ENCODE measurements around the gene CLDN14.

The CLDN14 gene

GRCh38 chr21:36451506-36451905, 28.4 kb downstream of the CLDN14 start:
- Mint-ChIP-seq H3K27ac (no peak overlapping the region), H3K36me3 (ENCODE audit: low read depth) (peaks cover 4% of the 10 kb centered on the region), H3K4me1 (peaks cover 32% of the 10 kb centered on the region), H3K9me3 (no peaks in the 10 kb centered on the region), H3K4me3 (no peak overlapping the region), H3K27me3 (ENCODE audit: low read depth, poor library complexity) (peaks cover 4% of the 10 kb centered on the region)
- DNase-seq, result no peak
- TF ChIP-seq CTCF (IDR thresholded peaks at IDR 0.05), result no peak

GRCh38 chr21:36450511-36450910, 29.4 kb downstream of the CLDN14 start:
- Mint-ChIP-seq H3K9me3 (no peaks in the 10 kb centered on the region), H3K4me3 (no peak overlapping the region)

GRCh38 chr21:36446301-36446700, 33.6 kb downstream of the CLDN14 start:
- H3K27ac Mint-ChIP-seq, result no peak overlapping the region
- no peak for DNase-seq

More at GRCh38 chr21:36450511-36450910, 29.4 kb downstream of the CLDN14 start:
- TF ChIP-seq CTCF (IDR thresholded peaks at IDR 0.05), result no peak
- Mint-ChIP-seq H3K36me3 (ENCODE audit: low read depth) (peaks cover 4% of the 10 kb centered on the region), H3K27ac (no peak overlapping the region), H3K27me3 (ENCODE audit: low read depth, poor library complexity) (peaks cover 4% of the 10 kb centered on the region), H3K4me1 (peaks cover 32% of the 10 kb centered on the region)
- DNase-seq, result no peak

GRCh38 chr21:36441715-36442114, 38.2 kb downstream of the CLDN14 start:
- Mint-ChIP-seq H3K9me3 (peaks cover 10% of the 10 kb centered on the region), H3K4me3 (no peak overlapping the region), H3K4me1 (peaks cover 6% of the 10 kb centered on the region), H3K36me3 (ENCODE audit: low read depth) (no peaks in the 10 kb centered on the region), H3K27ac (no peak overlapping the region), H3K27me3 (ENCODE audit: low read depth, poor library complexity) (peaks cover 10% of the 10 kb centered on the region)
- DNase-seq, result no peak
- no peak for TF ChIP-seq CTCF (IDR thresholded peaks at IDR 0.05)

More at GRCh38 chr21:36446301-36446700, 33.6 kb downstream of the CLDN14 start:
- H3K27me3 Mint-ChIP-seq (ENCODE audit: low read depth, poor library complexity), result peaks cover 9% of the 10 kb centered on the region
- peaks cover 11% of the 10 kb centered on the region for H3K4me1 Mint-ChIP-seq
- TF ChIP-seq CTCF (IDR thresholded peaks at IDR 0.05), result no peak
- no peaks in the 10 kb centered on the region for H3K36me3 Mint-ChIP-seq (ENCODE audit: low read depth)
- H3K9me3 Mint-ChIP-seq, result no peaks in the 10 kb centered on the region
- no peak overlapping the region for H3K4me3 Mint-ChIP-seq

GRCh38 chr21:36437745-36438128, 42.2 kb downstream of the CLDN14 start:
- Mint-ChIP-seq H3K36me3 (ENCODE audit: low read depth) (no peaks in the 10 kb centered on the region), H3K4me3 (no peak overlapping the region), H3K27me3 (ENCODE audit: low read depth, poor library complexity) (peaks cover 10% of the 10 kb centered on the region), H3K9me3 (peaks cover 11% of the 10 kb centered on the region), H3K4me1 (peaks cover 25% of the 10 kb centered on the region), H3K27ac (no peak overlapping the region)
- no peak for DNase-seq
- TF ChIP-seq CTCF (IDR thresholded peaks at IDR 0.05), result no peak
